NCI-H524 treated with DMSO at 0.1 percent for 48 hours (cell line): Measurements from ENCODE around the gene SMC1A.

Experiments
- DNase-seq: peaks from one replicate; lab custom pipeline; 2025; lab: John Stamatoyannopoulos, UW

The SMC1A gene

GRCh38 chrX:53340852-53341645, 81.4 kb downstream of the SMC1A start:
- DNase-seq = no peak

DNA sequence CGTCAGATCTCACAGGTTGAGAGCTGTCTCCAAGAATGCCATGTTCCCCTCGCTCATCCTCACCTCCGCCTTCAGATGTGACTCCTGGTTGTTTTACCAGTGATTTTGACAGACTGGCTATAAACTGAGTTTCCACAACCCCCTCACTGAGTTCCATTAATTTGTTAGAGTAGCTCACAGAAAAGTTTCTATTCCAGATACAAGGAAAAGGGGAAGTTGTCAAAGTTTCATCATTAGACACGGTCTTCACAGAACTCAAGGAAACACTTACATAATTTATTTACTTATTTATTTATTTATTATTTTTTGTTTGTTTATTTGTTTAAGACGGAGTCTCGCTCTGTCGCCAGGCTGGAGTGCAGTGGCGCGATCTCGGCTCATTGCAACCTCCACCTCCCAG, 85.4 kb downstream of the SMC1A start:
- no peak for DNase-seq

- no peak for DNase-seq
These were observed 88.6 kb downstream of the SMC1A start for GRCh38 chrX:53333853-53334252.

DNA sequence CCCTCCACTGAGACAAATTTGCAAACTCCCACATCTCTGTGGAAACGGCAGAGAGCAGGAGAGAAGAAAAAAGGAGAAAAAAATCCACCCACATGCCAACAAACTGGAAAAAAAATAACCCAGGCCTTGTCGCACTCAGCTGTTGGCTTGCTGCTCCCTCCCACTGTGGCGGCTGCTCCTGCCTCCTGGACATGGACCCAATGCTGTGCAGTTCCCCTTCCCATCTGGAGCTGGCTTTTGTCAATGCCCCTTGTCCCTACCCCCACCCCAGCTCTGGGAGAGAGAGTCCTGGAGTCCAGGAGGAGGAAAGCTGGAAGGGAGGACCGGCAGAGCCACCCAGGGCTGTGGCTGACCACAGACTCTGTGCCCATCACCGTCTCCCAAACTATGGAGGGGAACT, 90.2 kb downstream of the SMC1A start:
- DNase-seq = no peak

DNA sequence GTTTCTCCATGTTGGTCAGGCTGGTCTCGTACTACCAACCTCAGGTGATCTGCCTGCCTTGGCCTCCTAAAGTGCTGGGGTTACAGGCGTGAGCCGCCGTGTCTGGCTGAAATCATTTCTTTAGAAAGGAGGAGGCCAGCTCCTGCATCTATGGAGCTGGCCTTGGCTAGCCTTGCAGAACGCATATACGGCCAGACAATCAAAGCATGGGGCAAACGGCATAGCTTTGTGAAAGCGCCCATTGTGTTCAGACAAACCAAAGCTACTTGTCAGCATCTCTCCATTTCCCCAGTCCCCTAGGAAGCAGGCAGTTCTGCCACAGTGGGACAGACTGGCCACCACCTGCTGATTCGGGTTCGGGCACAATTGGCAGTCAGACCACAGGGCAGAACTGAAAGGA, 92.1 kb downstream of the SMC1A start:
- DNase-seq = no peak

DNA sequence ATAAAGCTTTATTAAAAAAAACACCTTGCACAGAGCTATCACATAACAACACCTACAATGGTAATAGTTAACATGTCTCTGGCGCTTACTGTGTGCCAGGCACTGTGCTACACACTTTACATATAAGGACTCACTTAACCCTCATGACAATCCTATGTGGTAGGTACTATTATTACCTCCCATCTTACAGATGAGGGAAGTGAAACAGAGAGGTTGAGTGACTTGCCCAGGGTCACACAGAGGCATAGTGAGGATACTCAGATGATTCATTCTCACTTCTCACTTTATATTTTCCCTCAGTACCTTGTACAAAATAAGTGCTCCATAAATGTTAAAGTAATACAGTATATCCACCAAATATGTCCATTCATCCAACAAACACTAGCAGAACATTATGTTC, 97.7 kb downstream of the SMC1A start:
- DNase-seq = no peak
